ENCODE measurements around the gene STX7. TPM values are rescaled to one million over a fixed set of nuclear protein-coding genes. Genes with fewer than 3 reads are reported as not detected.

Gene STX7
- total and polyA plus RNA-seq, 2 experiments from 2014 or later, result 47.2 to 59.8 TPM

DNA sequence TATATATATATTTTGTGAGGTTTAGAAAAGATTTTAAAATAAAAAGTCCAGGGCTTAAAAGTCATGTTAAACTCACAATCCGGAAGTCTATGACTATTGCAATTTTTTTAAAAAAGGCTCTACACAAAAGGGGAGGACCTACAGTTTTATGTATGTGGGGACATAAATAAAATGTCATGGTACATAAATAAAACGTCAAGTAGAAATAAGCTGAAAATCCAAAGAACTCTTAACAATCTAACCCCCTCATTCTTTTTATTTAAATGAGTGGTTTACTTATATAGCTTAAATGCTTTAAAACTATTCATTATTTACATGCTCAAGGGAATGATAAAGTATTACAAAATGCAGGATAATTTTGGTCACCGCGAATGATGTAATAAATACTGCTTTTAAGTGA is 36.2 kb downstream of the STX7 start:
- no peak for DNase-seq
- Histone ChIP-seq H4K20me1 (ENCODE audit: insufficient read depth) (no peaks in the 10 kb centered on the region), H3K27ac (no peak overlapping the region), H3K27me3 (replicated peaks; ENCODE audit: insufficient read depth) (no peaks in the 10 kb centered on the region), H3F3A (ENCODE audit: insufficient read depth) (no peaks in the 10 kb centered on the region), H3K79me2 (ENCODE audit: insufficient read depth) (peaks cover 79% of the 10 kb centered on the region), H3K4me2 (ENCODE audit: unreplicated experiment) (no peak overlapping the region), H2AFZ (no peak overlapping the region), H3K36me3 (ENCODE audit: low read depth) (peaks cover under 1% of the 10 kb centered on the region; the same call in 1 of the 2 replicates), H3K4me1 (ENCODE audit: insufficient read depth) (peaks cover 21% of the 10 kb centered on the region), H3K9ac (no peak overlapping the region), H3K9me2 (ENCODE audit: insufficient read depth) (no peaks in the 10 kb centered on the region), H3K9me3 (ENCODE audit: low read depth) (no peaks in the 10 kb centered on the region), H3K4me3 (no peak overlapping the region)
- 76 to 85% methylated on average over 4 of the region's 4 CpGs for WGBS, 2 experiments (ENCODE audit: low coverage in 1 of 2, low lambda C conversion rate in 2 of 2, missing lambda C conversion rate in 2 of 2)
- in situ Hi-C loops (cut with MboI), result no loop called here
- TF ChIP-seq EZH2phosphoT487 (IDR thresholded peaks at IDR 0.05; ENCODE audit: insufficient read depth, low read depth) (no peak), EZH2 (IDR thresholded peaks at IDR 0.05; ENCODE audit: insufficient read depth, poor library complexity, severe bottlenecking) (no peak)

DNA sequence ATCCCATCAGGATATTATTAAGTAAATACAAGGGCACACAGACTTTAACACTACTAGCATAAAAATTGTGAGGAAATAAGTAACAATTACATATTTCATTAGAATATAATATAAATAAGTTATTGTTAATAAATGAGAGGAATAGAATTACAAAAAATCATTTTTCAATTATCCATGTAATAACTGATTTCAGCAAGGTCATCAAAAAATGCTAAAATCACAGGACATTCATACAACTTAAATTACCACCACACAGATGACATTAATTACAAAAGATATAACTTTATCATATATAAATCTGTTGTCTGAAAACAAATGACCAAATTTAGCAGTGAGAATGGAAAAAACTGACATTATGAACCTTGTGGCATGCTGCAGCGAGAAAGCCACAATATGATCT is 37.0 kb downstream of the STX7 start:
- no peak for TF ChIP-seq EZH2 (IDR thresholded peaks at IDR 0.05; ENCODE audit: insufficient read depth, poor library complexity, severe bottlenecking)
- H3F3A ChIP-seq (ENCODE audit: insufficient read depth), result no peaks in the 10 kb centered on the region
- no peak for DNase-seq
- no peak overlapping the region for H3K27ac ChIP-seq
- peaks cover 14% of the 10 kb centered on the region for H3K4me1 ChIP-seq (ENCODE audit: insufficient read depth)
- in situ Hi-C loops (cut with MboI), result no loop called here
- 98 to 100% methylated on average over 1 of the region's 1 CpG for WGBS, 2 experiments (ENCODE audit: low coverage in 1 of 2, low lambda C conversion rate in 2 of 2, missing lambda C conversion rate in 2 of 2)
- H4K20me1 ChIP-seq (ENCODE audit: insufficient read depth), result no peaks in the 10 kb centered on the region
- H3K4me3 ChIP-seq, result no peak overlapping the region
- no peak overlapping the region for H3K4me2 ChIP-seq (ENCODE audit: unreplicated experiment)
- no peaks in the 10 kb centered on the region for H3K9me2 ChIP-seq (ENCODE audit: insufficient read depth)
- peaks cover 8% of the 10 kb centered on the region for H3K36me3 ChIP-seq (ENCODE audit: low read depth)
- H3K79me2 ChIP-seq (ENCODE audit: insufficient read depth), result peaks cover 72% of the 10 kb centered on the region
- H3K9ac ChIP-seq, result no peak overlapping the region
- no peaks in the 10 kb centered on the region for H3K27me3 ChIP-seq (replicated peaks; ENCODE audit: insufficient read depth)
- no peaks in the 10 kb centered on the region for H3K9me3 ChIP-seq (ENCODE audit: low read depth)
- no peak overlapping the region for H2AFZ ChIP-seq

DNA sequence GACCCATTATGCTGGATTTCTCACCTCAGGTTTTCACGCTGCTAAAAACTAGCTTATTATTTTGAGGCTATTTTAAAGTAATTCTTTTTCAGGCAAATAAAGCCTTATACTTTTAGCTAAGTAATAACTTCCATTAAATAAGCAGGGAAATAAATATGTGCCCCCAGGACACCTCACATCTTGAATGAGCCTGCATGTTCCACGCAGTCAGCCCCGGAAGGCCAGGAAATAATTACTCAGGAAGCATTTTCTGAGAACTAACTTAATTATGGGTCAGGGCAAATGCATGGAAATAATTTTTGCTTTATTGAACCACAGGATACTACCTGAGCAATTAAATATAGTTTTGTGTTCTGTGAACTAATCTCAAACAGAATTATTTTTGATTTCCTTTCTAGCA is 41.1 kb downstream of the STX7 start:
- Histone ChIP-seq H3K4me2 (ENCODE audit: unreplicated experiment) (no peak overlapping the region), H3K27me3 (replicated peaks; ENCODE audit: insufficient read depth) (no peaks in the 10 kb centered on the region), H3K27ac (no peak overlapping the region), H3K9me2 (ENCODE audit: insufficient read depth) (no peaks in the 10 kb centered on the region), H3K4me3 (no peak overlapping the region), H3F3A (ENCODE audit: insufficient read depth) (peaks cover 21% of the 10 kb centered on the region), H3K4me1 (ENCODE audit: insufficient read depth) (peaks cover 21% of the 10 kb centered on the region), H4K20me1 (ENCODE audit: insufficient read depth) (no peaks in the 10 kb centered on the region), H3K9ac (no peak overlapping the region), H3K36me3 (ENCODE audit: low read depth) (peaks cover 44% of the 10 kb centered on the region), H3K9me3 (ENCODE audit: low read depth) (no peaks in the 10 kb centered on the region), H3K79me2 (ENCODE audit: insufficient read depth) (peaks cover 30% of the 10 kb centered on the region), H2AFZ (no peak overlapping the region)
- TF ChIP-seq EZH2 (IDR thresholded peaks at IDR 0.05; ENCODE audit: insufficient read depth, poor library complexity, severe bottlenecking), result no peak
- TF ChIP-seq EZH2phosphoT487 (IDR thresholded peaks at IDR 0.05; ENCODE audit: insufficient read depth, low read depth), result no peak
- DNase-seq, result no peak
- WGBS, 2 experiments (ENCODE audit: low coverage in 1 of 2, low lambda C conversion rate in 2 of 2, missing lambda C conversion rate in 2 of 2), result 93 to 99% methylated on average over 3 of the region's 3 CpGs
- in situ Hi-C loops (cut with MboI), result no loop called here

GRCh38 chr6:132466952-132467351 is 46.0 kb downstream of the STX7 start:
- DNase-seq, result peak; percentile 83
- H3K4me1 ChIP-seq (ENCODE audit: insufficient read depth), result peaks cover 40% of the 10 kb centered on the region
- H3K4me2 ChIP-seq (ENCODE audit: unreplicated experiment), result no peak overlapping the region
- H3K27ac ChIP-seq, result peak overlapping the region; percentile 35
- in situ Hi-C loops (cut with MboI), result loop anchor here (10.0 kb wide), 1 partner anchor 542 kb away; no protein-coding TSS in a partner anchor
- H4K20me1 ChIP-seq (ENCODE audit: insufficient read depth), result no peaks in the 10 kb centered on the region
- H3K27me3 ChIP-seq (replicated peaks; ENCODE audit: insufficient read depth), result no peaks in the 10 kb centered on the region
- H3K4me3 ChIP-seq, result no peak overlapping the region
- TF ChIP-seq EZH2phosphoT487 (IDR thresholded peaks at IDR 0.05; ENCODE audit: insufficient read depth, low read depth) (no peak), EZH2 (IDR thresholded peaks at IDR 0.05; ENCODE audit: insufficient read depth, poor library complexity, severe bottlenecking) (no peak)
- H3K79me2 ChIP-seq (ENCODE audit: insufficient read depth), result no peaks in the 10 kb centered on the region
- H2AFZ ChIP-seq, result no peak overlapping the region
- H3K9me3 ChIP-seq (ENCODE audit: low read depth), result no peaks in the 10 kb centered on the region
- H3F3A ChIP-seq (ENCODE audit: insufficient read depth), result peaks cover 42% of the 10 kb centered on the region
- WGBS, 2 experiments (ENCODE audit: low coverage in 1 of 2, low lambda C conversion rate in 2 of 2, missing lambda C conversion rate in 2 of 2), result 53 to 60% methylated on average over 3 of the region's 3 CpGs
- H3K9me2 ChIP-seq (ENCODE audit: insufficient read depth), result no peaks in the 10 kb centered on the region
- H3K9ac ChIP-seq, result no peak overlapping the region
- peaks cover 67% of the 10 kb centered on the region for H3K36me3 ChIP-seq (ENCODE audit: low read depth)

Measured in GM23248 (cell line).